ENCODE measurements around the gene RPL13.

DNA sequence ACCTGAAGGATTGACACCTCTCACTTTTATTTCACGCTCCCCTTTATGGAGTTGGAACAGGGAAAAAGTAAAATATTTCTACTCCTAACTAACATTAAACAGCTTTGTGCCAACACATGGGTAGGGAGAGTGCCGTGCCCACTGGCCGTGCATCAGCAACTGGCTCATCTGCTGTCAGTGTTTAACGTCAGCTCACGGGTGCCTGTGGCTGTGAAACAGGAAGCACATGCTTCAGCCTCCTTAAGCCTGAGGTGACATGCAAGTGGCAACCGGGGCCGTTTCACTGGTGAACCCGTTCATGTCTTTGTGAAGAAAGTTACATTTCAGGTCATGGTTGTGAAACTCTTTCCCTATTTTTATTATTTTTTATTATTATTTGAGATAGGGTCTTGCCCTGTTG is 49.1 kb upstream of the RPL13 start:
- TF ChIP-seq, protein P1, sequence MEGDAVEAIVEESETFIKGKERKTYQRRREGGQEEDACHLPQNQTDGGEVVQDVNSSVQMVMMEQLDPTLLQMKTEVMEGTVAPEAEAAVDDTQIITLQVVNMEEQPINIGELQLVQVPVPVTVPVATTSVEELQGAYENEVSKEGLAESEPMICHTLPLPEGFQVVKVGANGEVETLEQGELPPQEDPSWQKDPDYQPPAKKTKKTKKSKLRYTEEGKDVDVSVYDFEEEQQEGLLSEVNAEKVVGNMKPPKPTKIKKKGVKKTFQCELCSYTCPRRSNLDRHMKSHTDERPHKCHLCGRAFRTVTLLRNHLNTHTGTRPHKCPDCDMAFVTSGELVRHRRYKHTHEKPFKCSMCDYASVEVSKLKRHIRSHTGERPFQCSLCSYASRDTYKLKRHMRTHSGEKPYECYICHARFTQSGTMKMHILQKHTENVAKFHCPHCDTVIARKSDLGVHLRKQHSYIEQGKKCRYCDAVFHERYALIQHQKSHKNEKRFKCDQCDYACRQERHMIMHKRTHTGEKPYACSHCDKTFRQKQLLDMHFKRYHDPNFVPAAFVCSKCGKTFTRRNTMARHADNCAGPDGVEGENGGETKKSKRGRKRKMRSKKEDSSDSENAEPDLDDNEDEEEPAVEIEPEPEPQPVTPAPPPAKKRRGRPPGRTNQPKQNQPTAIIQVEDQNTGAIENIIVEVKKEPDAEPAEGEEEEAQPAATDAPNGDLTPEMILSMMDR (IDR thresholded peaks at IDR 0.05) = no peak
- TF ChIP-seq POLR2A (IDR thresholded peaks at IDR 0.05) = no peak

Measured in uterus (tissue), 2 donors.